LNCaP clone FGC (cell line): Measurements from ENCODE around the gene ATF6B.

Source experiments
- DNase-seq: peaks from one replicate; pipeline ENCODE4 v3.0.0-alpha.2; 2011; ENCODE audit warnings: low read depth
- H3K4me3 ChIP-seq: 2 replicates; pipeline ENCODE4 v1.5.1; 2011; ENCODE audit warnings: mild to moderate bottlenecking, low read depth, low read length, control low read depth
- TF ChIP-seq, protein P1 (sequence below): IDR thresholded peaks from 2 replicates; pipeline ENCODE4 v1.5.1; 2012; ENCODE audit warnings: mild to moderate bottlenecking; ENCODE audit not compliant: control insufficient read depth, insufficient read depth; ENCODE audit errors: extremely low read depth

ATF6B gene

DNA sequence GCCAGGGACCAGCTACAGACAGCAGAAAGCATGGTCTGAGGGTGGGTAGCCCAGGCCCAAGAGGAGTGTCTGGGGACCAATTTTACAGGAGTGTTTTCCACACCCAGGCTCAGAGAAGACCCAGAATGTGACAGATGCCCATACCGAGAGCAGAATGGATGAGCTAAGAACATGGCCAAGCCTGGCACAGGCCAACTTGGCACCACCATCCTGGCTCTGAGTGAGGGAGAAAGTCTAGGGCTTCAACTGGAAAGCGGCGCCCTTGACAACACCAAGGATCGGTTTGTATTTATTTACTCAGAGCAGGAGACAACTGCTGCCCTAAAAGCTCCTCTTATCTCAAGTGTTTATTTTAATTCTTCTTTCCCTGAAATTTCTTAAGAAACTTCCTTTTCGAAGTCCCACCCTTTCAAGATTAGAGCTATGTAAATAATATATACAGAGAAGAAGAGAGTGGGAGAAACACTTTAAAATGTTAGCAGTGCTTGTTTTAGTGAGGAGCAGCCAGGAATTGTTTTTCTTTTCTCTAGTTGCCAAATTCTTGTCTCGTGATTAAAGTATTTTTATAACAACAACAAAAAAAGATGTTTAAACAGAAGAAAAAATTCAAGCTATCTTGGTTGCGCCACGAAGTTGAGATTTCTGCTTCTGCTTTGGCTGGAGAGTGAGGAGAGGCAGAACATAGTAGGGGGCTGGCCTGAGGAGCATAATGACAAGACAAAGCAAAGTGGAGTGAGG is 35.1 kb downstream of the ATF6B start:
- no peak for DNase-seq
- TF ChIP-seq, protein P1, sequence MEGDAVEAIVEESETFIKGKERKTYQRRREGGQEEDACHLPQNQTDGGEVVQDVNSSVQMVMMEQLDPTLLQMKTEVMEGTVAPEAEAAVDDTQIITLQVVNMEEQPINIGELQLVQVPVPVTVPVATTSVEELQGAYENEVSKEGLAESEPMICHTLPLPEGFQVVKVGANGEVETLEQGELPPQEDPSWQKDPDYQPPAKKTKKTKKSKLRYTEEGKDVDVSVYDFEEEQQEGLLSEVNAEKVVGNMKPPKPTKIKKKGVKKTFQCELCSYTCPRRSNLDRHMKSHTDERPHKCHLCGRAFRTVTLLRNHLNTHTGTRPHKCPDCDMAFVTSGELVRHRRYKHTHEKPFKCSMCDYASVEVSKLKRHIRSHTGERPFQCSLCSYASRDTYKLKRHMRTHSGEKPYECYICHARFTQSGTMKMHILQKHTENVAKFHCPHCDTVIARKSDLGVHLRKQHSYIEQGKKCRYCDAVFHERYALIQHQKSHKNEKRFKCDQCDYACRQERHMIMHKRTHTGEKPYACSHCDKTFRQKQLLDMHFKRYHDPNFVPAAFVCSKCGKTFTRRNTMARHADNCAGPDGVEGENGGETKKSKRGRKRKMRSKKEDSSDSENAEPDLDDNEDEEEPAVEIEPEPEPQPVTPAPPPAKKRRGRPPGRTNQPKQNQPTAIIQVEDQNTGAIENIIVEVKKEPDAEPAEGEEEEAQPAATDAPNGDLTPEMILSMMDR = no peak
- H3K4me3 ChIP-seq = no peak overlapping the region

DNA sequence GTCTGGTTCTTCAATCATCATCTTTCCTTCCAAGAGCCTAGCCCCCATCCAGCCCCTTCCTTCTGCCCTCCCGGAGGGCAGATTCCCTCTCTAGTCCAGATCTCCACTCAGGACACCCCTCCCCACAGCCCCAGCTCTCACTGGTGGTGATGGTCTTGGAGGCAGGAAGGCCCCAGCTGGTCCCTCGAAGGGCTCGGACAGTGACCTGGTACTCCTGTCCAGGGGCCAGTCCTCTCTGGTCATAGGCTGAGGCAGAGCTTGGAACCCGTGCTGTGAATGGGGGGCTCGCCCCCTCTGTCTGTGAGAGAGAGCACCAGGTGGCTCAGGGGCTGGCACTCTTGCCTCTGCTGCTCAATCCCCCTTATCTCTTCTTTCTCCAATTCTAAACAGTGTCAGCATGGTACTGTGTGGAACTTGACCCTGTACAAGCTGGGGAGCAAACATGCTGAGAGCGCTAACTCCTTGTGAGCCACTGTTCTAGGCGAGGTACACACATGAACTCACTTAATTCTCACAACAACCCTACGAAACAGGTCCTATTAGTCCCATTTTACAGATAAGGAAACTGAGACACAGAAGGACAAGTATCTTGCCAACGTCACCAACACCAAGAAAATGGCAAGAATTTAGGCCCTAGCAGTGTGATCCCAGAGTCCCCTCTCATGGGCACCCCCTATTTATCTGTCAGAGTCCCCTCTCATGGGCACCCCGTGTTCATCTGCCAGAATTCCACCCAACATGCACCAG is 38.8 kb downstream of the ATF6B start:
- TF ChIP-seq, protein P1 = no peak
- DNase-seq = no peak
- no peak overlapping the region for H3K4me3 ChIP-seq

DNA sequence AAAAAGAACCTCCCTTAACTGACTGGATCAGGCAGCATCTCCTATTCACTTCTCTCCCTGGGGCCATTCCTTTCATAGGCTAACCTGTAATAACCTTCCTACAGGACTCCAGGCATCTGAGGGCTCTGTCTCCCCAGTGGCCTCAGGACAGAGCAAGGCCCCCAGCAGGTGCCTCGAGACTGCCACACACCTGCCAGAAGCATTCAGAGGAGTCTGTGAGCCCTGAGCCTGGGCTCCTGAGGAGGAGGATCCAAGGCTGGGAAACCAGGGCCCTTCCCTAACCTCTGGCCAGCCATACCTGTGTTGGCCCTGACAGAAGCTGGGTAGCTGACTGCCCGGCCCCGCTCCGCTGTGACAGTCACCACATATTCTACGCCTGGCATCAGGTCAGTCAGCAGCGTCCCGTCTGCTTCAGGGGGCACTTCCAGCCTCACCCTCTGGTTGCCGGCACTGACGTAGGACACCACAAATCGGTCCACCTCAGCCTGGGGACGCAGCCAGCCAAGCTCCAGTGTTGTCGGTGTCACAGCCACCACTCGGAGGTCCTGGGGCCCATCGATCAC is 39.5 kb downstream of the ATF6B start:
- no peak overlapping the region for H3K4me3 ChIP-seq
- DNase-seq = no peak
- TF ChIP-seq, protein P1 = no peak

DNA sequence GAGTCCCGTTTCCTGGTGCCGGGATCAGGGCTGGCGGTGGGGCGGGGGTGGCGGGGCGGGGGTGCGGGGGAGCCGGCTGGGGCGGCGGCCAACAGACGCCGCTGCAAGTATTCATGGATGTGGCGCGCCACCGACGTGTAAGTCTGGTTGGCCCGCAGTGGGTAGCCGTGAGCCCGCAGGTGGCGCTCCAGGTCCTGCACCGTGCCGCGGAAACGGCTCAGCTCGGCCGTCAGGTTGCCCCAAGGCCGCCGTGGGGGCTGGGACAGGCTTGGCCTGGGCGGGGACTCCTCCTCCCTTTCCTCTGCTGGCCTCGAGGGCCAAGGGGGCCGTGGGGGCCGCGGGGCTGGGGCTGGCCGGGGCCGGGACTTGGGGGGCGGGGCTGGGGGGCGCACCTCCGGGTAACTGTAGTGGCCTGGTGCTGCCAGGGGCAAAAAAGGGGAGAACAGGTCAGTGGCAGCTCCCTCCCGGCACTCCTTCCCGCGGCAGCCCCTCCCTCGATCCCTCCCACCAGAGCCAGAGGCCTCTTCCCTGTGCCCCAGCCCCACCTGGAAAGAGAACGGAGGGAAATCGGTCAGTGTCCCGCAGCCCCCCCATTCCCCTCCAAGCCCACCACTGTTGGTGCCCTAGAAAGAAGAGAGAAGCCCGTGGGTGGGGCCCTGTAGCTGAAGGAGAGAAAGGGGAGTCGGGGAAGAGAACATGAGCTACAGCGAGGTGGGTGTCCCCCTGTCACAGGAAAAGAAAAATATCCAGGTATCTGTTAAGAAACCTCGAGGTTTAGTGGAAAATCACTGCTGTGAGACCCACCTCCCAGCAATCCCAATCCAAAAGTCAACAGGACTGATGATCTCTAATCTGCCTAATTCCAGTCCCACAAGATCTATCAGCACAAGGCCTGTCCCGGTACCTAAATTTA is 40.2 kb downstream of the ATF6B start:
- peak; percentile 50 for DNase-seq
- TF ChIP-seq, protein P1 = peak; percentile 86
- no peak overlapping the region for H3K4me3 ChIP-seq

DNA sequence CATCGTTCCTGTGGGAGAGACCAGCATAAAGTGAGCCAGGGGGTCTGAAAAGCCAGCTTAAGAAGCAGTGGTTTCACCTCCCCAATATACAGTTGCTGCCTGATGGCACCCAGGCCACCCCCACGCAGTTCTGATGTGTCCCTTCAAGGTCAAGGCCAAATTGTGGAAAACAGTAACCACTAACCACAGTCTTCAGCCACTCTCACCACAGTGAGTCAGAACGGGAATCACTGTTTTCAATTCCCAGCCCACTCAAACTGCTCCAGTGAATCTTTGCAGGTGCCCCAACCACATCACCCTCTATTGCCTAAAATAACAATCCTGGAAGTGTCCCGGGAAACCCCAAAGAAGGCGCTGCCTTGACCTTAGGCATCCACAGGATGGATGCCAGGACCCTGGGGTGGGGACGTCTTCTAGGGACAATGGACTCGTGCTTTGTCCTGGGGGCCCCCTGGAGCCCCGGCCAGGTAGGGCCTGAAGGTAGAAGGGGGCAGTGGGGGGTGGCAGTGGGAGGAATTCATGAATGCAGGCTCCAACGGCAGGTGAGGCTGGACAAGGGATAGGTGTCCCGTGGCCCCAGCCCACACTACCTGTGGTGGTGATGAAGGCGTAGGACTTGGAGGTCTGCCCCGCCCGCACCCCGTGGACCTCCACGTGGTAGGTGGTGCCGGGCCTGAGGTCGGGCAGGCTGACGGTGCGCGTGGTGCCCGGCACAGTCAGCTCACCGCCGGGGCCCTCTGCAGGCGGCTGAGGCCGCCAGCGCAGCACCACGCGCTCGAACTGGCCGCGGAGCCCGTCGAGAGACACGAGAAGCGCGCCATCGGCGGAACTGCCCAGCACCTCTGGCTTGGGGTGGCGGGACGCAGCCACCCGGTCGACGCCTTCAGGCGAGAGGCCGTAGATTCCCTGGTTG is 41.1 kb downstream of the ATF6B start:
- H3K4me3 ChIP-seq = no peak overlapping the region
- TF ChIP-seq, protein P1 = no peak
- no peak for DNase-seq
